ENCODE measurements around the gene SEM1. TPM values are rescaled to one million over a fixed set of nuclear protein-coding genes. Genes with fewer than 3 reads are reported as not detected.

Gene SEM1
- total RNA-seq, 6 experiments from 2014 or later: 35.0 to 87.7 (median 45.9) TPM

GRCh38 chr7:96679886-96680285 lies 29.8 kb downstream of the SEM1 start:
- Mint-ChIP-seq H3K9me3 (no peaks in the 10 kb centered on the region; the same call in 1 of the 2 replicates), H3K27me3 (ENCODE audit: insufficient read depth) (no peaks in the 10 kb centered on the region; the same call in 1 of the 2 replicates), H3K4me1 (ENCODE audit: low read depth) (peaks cover under 1% of the 10 kb centered on the region; the same call in 1 of the 2 replicates), H3K36me3 (ENCODE audit: low read depth) (peaks cover 40% of the 10 kb centered on the region), H3K4me3 (no peak overlapping the region), H3K27ac (no peak overlapping the region)
- no peak for DNase-seq
- TF ChIP-seq CTCF (IDR thresholded peaks at IDR 0.05): no peak

- Mint-ChIP-seq H3K27ac (no peak overlapping the region), H3K36me3 (ENCODE audit: low read depth) (peaks cover 14% of the 10 kb centered on the region), H3K9me3 (no peaks in the 10 kb centered on the region), H3K4me1 (ENCODE audit: low read depth) (peaks cover 7% of the 10 kb centered on the region; the same call in 1 of the 2 replicates), H3K4me3 (no peak overlapping the region), H3K27me3 (ENCODE audit: insufficient read depth) (no peaks in the 10 kb centered on the region)
- TF ChIP-seq CTCF (IDR thresholded peaks at IDR 0.05): no peak
- DNase-seq: no peak
Observed at GRCh38 chr7:96676919-96677318, 32.7 kb downstream of the SEM1 start.

- DNase-seq: no peak
- Mint-ChIP-seq H3K4me3 (no peak overlapping the region), H3K4me1 (ENCODE audit: low read depth) (peaks cover 7% of the 10 kb centered on the region; the same call in 1 of the 2 replicates), H3K36me3 (ENCODE audit: low read depth) (peaks cover 1% of the 10 kb centered on the region), H3K27ac (no peak overlapping the region), H3K9me3 (no peaks in the 10 kb centered on the region), H3K27me3 (ENCODE audit: insufficient read depth) (no peaks in the 10 kb centered on the region)
- TF ChIP-seq CTCF (IDR thresholded peaks at IDR 0.05): no peak
Observed at GRCh38 chr7:96675548-96675947, 34.1 kb downstream of the SEM1 start.

- H3K27me3 Mint-ChIP-seq (ENCODE audit: insufficient read depth): no peaks in the 10 kb centered on the region
- no peaks in the 10 kb centered on the region for H3K36me3 Mint-ChIP-seq (ENCODE audit: low read depth)
- no peak for DNase-seq
- no peak for TF ChIP-seq CTCF (IDR thresholded peaks at IDR 0.05)
- H3K4me3 Mint-ChIP-seq: no peak overlapping the region
- peaks cover 7% of the 10 kb centered on the region; the same call in 1 of the 2 replicates for H3K4me1 Mint-ChIP-seq (ENCODE audit: low read depth)
- H3K27ac Mint-ChIP-seq: no peak overlapping the region
- H3K9me3 Mint-ChIP-seq: no peaks in the 10 kb centered on the region
Observed at GRCh38 chr7:96674565-96674964, 35.1 kb downstream of the SEM1 start.

- no peaks in the 10 kb centered on the region for H3K9me3 Mint-ChIP-seq
- no peaks in the 10 kb centered on the region; the same call in 1 of the 2 replicates for H3K36me3 Mint-ChIP-seq (ENCODE audit: low read depth)
- DNase-seq: no peak
- no peak for TF ChIP-seq CTCF (IDR thresholded peaks at IDR 0.05)
- no peak overlapping the region for H3K4me3 Mint-ChIP-seq
- no peak overlapping the region for H3K27ac Mint-ChIP-seq
- H3K4me1 Mint-ChIP-seq (ENCODE audit: low read depth): peaks cover 7% of the 10 kb centered on the region; the same call in 1 of the 2 replicates
- H3K27me3 Mint-ChIP-seq (ENCODE audit: insufficient read depth): no peaks in the 10 kb centered on the region
Observed at GRCh38 chr7:96671854-96672253, 37.8 kb downstream of the SEM1 start.

All from HFFc6 (cell line).